IPS DF 4.7 (cell line): Measurements from ENCODE around the gene NOTCH4.
"Not testable (repeated sequence)": the region's sequence is repeated elsewhere in the genome, so short reads cannot be mapped to it uniquely, and the experiment has no call there.

Source experiments
- DNase-seq: peaks from one replicate; pipeline ENCODE4 v3.0.0-alpha.2; 2013; ENCODE audit warnings: low spot score; ENCODE audit errors: extremely low read depth

NOTCH4 gene

GRCh38 chr6:32194388-32194787 lies 29.5 kb downstream of the NOTCH4 start:
- DNase-seq, result no peak

GRCh38 chr6:32193096-32193495 lies 30.8 kb downstream of the NOTCH4 start:
- not testable (repeated sequence) for DNase-seq

- DNase-seq, result no peak
Measured at GRCh38 chr6:32192608-32193039, 31.2 kb downstream of the NOTCH4 start, which contains the start of gene GPSM3. TSS of gene GPSM3 (minus strand) at chr6:32192643. CDS start at chr6:32192513, 130 bp downstream.

GRCh38 chr6:32191696-32192607 lies 31.9 kb downstream of the NOTCH4 start:
- DNase-seq, result no peak

- no peak for DNase-seq
Measured at GRCh38 chr6:32190911-32191677, 32.8 kb downstream of the NOTCH4 start.

GRCh38 chr6:32190054-32190851 lies 33.6 kb downstream of the NOTCH4 start, which contains the start of gene PBX2:
TSS of gene PBX2 (minus strand) at chr6:32190202. CDS start at chr6:32189915, 287 bp downstream.
- DNase-seq, result no peak

GRCh38 chr6:32189742-32190053 lies 34.2 kb downstream of the NOTCH4 start:
- no peak for DNase-seq

GRCh38 chr6:32189069-32189741 lies 34.7 kb downstream of the NOTCH4 start:
- DNase-seq, result no peak

- DNase-seq, result no peak
Measured at GRCh38 chr6:32188381-32189068, 35.3 kb downstream of the NOTCH4 start.

- not testable (repeated sequence) for DNase-seq
Measured at GRCh38 chr6:32187725-32188380, 36.0 kb downstream of the NOTCH4 start.

- no peak for DNase-seq
Measured at GRCh38 chr6:32187009-32187709, 36.7 kb downstream of the NOTCH4 start.

GRCh38 chr6:32186151-32186840 lies 37.6 kb downstream of the NOTCH4 start:
- not testable (repeated sequence) for DNase-seq

GRCh38 chr6:32185681-32186131 lies 38.2 kb downstream of the NOTCH4 start:
- DNase-seq, result not testable (repeated sequence)

- DNase-seq, result no peak
Measured at GRCh38 chr6:32184084-32184640, 39.7 kb downstream of the NOTCH4 start, which contains the start of gene AGER. TSS of gene AGER (minus strand) at chr6:32184253. CDS start at chr6:32184222, 31 bp downstream.

GRCh38 chr6:32183483-32184083 lies 40.3 kb downstream of the NOTCH4 start:
- no peak for DNase-seq

- DNase-seq, result no peak
Measured at GRCh38 chr6:32183030-32183429, 40.8 kb downstream of the NOTCH4 start.

GRCh38 chr6:32182555-32182981 lies 41.3 kb downstream of the NOTCH4 start:
- DNase-seq, result no peak
